Stimulated activated naive B cell treated with anti-CD40 and anti-IgM and Interleukin-4, amounts not matched to agents 10 μg/mL and 1 μg/mL and 100 μg/mL, for 72 hours (primary cell): ENCODE data around the gene WDR35.
"Not testable (repeated sequence)": the region's sequence is repeated elsewhere in the genome, so short reads cannot be mapped to it uniquely, and the experiment has no call there.

Experiments
- ATAC-seq, 2 donors: fragments of 150-1000 bp; cut with Tn5 transposase; replicated peaks; 2 replicates each; pipeline ENCODE4 v1.10.0; 2021; ENCODE audit warnings: moderate library complexity in 1 of 2
- DNase-seq: peaks from one replicate; pipeline ENCODE4 v3.0.0; 2021
- H3K27ac Mint-ChIP-seq: one replicate; pipeline ENCODE4 v1.8.0; 2022; ENCODE audit warnings: mild to moderate bottlenecking, mixed read lengths
- H3K27me3 Mint-ChIP-seq, 2 donors: one replicate each; pipeline ENCODE4 v1.8.0; 2022; ENCODE audit warnings: mixed read lengths in 2 of 2
- H3K36me3 Mint-ChIP-seq, 2 donors: one replicate each; pipeline ENCODE4 v1.8.0; 2022; ENCODE audit warnings: mixed read lengths in 2 of 2, mild to moderate bottlenecking in 1 of 2
- H3K4me1 Mint-ChIP-seq, 2 donors: one replicate each; pipeline ENCODE4 v1.8.0; 2022; ENCODE audit warnings: mixed read lengths in 2 of 2, mild to moderate bottlenecking in 1 of 2
- H3K4me3 Mint-ChIP-seq, 2 donors: one replicate each; pipeline ENCODE4 v1.8.0; 2022; ENCODE audit warnings: mild to moderate bottlenecking in 2 of 2, mixed read lengths in 2 of 2, moderate library complexity in 1 of 2
- H3K9me3 Mint-ChIP-seq, 2 donors: one replicate each; pipeline ENCODE4 v1.8.0; 2022; ENCODE audit warnings: mixed read lengths in 2 of 2, mild to moderate bottlenecking in 1 of 2

WDR35 gene

GRCh38 chr2:19886261-19886660 is 103.6 kb downstream of the WDR35 start:
- H3K36me3 Mint-ChIP-seq: peaks cover 0 to 1% of the 10 kb centered on the region in 2 donors
- peaks cover 0 to under 1% of the 10 kb centered on the region in 2 donors for H3K9me3 Mint-ChIP-seq
- peaks cover 7 to 15% of the 10 kb centered on the region in 2 donors for H3K4me1 Mint-ChIP-seq
- no peak overlapping the region for H3K27ac Mint-ChIP-seq
- no peak overlapping the region for H3K4me3 Mint-ChIP-seq
- ATAC-seq (no peak), DNase-seq (no peak)
- H3K27me3 Mint-ChIP-seq: no peaks in the 10 kb centered on the region

GRCh38 chr2:19885791-19886190 is 104.1 kb downstream of the WDR35 start:
- Mint-ChIP-seq H3K27me3 (no peaks in the 10 kb centered on the region), H3K27ac (no peak overlapping the region), H3K9me3 (peaks cover 0 to 3% of the 10 kb centered on the region in 2 donors), H3K4me3 (no peak overlapping the region), H3K4me1 (peaks cover 7 to 19% of the 10 kb centered on the region in 2 donors), H3K36me3 (peaks cover 0 to 1% of the 10 kb centered on the region in 2 donors)
- DNase-seq (no peak), ATAC-seq (no peak)

GRCh38 chr2:19883971-19884720 is 105.8 kb downstream of the WDR35 start:
- DNase-seq: no peak
- Mint-ChIP-seq H3K4me3 (no peak overlapping the region), H3K4me1 (peaks cover 13 to 36% of the 10 kb centered on the region in 2 donors), H3K9me3 (peaks cover 0 to 6% of the 10 kb centered on the region in 2 donors), H3K27me3 (no peaks in the 10 kb centered on the region), H3K36me3 (peaks cover 2 to 9% of the 10 kb centered on the region in 2 donors), H3K27ac (no peak overlapping the region)
- ATAC-seq: no peak

GRCh38 chr2:19883486-19883885 is 106.4 kb downstream of the WDR35 start:
- Mint-ChIP-seq H3K4me3 (no peak overlapping the region), H3K9me3 (peaks cover 0 to 6% of the 10 kb centered on the region in 2 donors), H3K27me3 (no peaks in the 10 kb centered on the region), H3K4me1 (peaks cover 13 to 37% of the 10 kb centered on the region in 2 donors), H3K27ac (no peak overlapping the region), H3K36me3 (peaks cover 3 to 10% of the 10 kb centered on the region in 2 donors)
- DNase-seq (no peak), ATAC-seq (no peak)

GRCh38 chr2:19882286-19882685 is 107.6 kb downstream of the WDR35 start:
- Mint-ChIP-seq H3K27me3 (no peaks in the 10 kb centered on the region), H3K27ac (no peak overlapping the region), H3K36me3 (peaks cover 3 to 10% of the 10 kb centered on the region in 2 donors), H3K4me3 (no peak overlapping the region), H3K4me1 (peaks cover 12 to 37% of the 10 kb centered on the region in 2 donors), H3K9me3 (peaks cover 0 to 6% of the 10 kb centered on the region in 2 donors)
- DNase-seq (no peak), ATAC-seq (no peak)

- no peak overlapping the region for H3K27ac Mint-ChIP-seq
- ATAC-seq (no peak), DNase-seq (no peak)
- H3K9me3 Mint-ChIP-seq: peaks cover 0 to 6% of the 10 kb centered on the region in 2 donors
- H3K36me3 Mint-ChIP-seq: peaks cover 3 to 11% of the 10 kb centered on the region in 2 donors
- H3K4me1 Mint-ChIP-seq: peaks cover 12 to 37% of the 10 kb centered on the region in 2 donors
- no peak overlapping the region for H3K4me3 Mint-ChIP-seq
- no peaks in the 10 kb centered on the region for H3K27me3 Mint-ChIP-seq
Observed at GRCh38 chr2:19881908-19882265, 108.0 kb downstream of the WDR35 start.

- H3K27ac Mint-ChIP-seq: no peak overlapping the region
- H3K27me3 Mint-ChIP-seq: no peaks in the 10 kb centered on the region
- H3K9me3 Mint-ChIP-seq: peaks cover 0 to 6% of the 10 kb centered on the region in 2 donors
- no peak for ATAC-seq
- H3K4me3 Mint-ChIP-seq: no peak overlapping the region
- H3K4me1 Mint-ChIP-seq: peaks cover 12 to 37% of the 10 kb centered on the region in 2 donors
- peaks cover 3 to 15% of the 10 kb centered on the region in 2 donors for H3K36me3 Mint-ChIP-seq
- no peak for DNase-seq
Observed at GRCh38 chr2:19881221-19881907, 108.5 kb downstream of the WDR35 start.

- H3K9me3 Mint-ChIP-seq, H3K4me3 Mint-ChIP-seq, DNase-seq, ATAC-seq, H3K27me3 Mint-ChIP-seq, H3K27ac Mint-ChIP-seq: not testable (repeated sequence)
- peaks cover 12 to 32% of the 10 kb centered on the region in 2 donors for H3K4me1 Mint-ChIP-seq
- peaks cover 3 to 15% of the 10 kb centered on the region in 2 donors for H3K36me3 Mint-ChIP-seq
Observed at GRCh38 chr2:19880191-19880590, 109.7 kb downstream of the WDR35 start.

- H3K4me3 Mint-ChIP-seq: no peak overlapping the region
- peaks cover 0 to 6% of the 10 kb centered on the region in 2 donors for H3K9me3 Mint-ChIP-seq
- H3K4me1 Mint-ChIP-seq: peaks cover 12 to 32% of the 10 kb centered on the region in 2 donors
- no peak for DNase-seq
- no peaks in the 10 kb centered on the region for H3K27me3 Mint-ChIP-seq
- no peak for ATAC-seq
- H3K36me3 Mint-ChIP-seq: peaks cover 3 to 15% of the 10 kb centered on the region in 2 donors
- no peak overlapping the region for H3K27ac Mint-ChIP-seq
Observed at GRCh38 chr2:19879120-19879519, 110.8 kb downstream of the WDR35 start.

GRCh38 chr2:19878268-19879046 is 111.4 kb downstream of the WDR35 start:
- ATAC-seq: no peak
- DNase-seq: no peak
- H3K9me3 Mint-ChIP-seq: peaks cover 0 to 6% of the 10 kb centered on the region in 2 donors
- H3K4me1 Mint-ChIP-seq: peaks cover 12 to 32% of the 10 kb centered on the region in 2 donors
- H3K4me3 Mint-ChIP-seq: no peak overlapping the region
- peaks cover 3 to 15% of the 10 kb centered on the region in 2 donors for H3K36me3 Mint-ChIP-seq
- no peak overlapping the region for H3K27ac Mint-ChIP-seq
- no peaks in the 10 kb centered on the region for H3K27me3 Mint-ChIP-seq

GRCh38 chr2:19876751-19877150 is 113.2 kb downstream of the WDR35 start:
- peaks cover 3 to 18% of the 10 kb centered on the region in 2 donors for H3K36me3 Mint-ChIP-seq
- H3K9me3 Mint-ChIP-seq: peaks cover 0 to 6% of the 10 kb centered on the region in 2 donors
- H3K27me3 Mint-ChIP-seq: no peaks in the 10 kb centered on the region
- H3K27ac Mint-ChIP-seq: no peak overlapping the region
- H3K4me3 Mint-ChIP-seq: no peak overlapping the region
- H3K4me1 Mint-ChIP-seq: peaks cover 9 to 27% of the 10 kb centered on the region in 2 donors
- ATAC-seq (no peak), DNase-seq (no peak)

- Mint-ChIP-seq H3K36me3 (peaks cover 3 to 17% of the 10 kb centered on the region in 2 donors), H3K9me3 (peaks cover 0 to 3% of the 10 kb centered on the region in 2 donors), H3K27ac (no peak overlapping the region), H3K4me3 (no peak overlapping the region), H3K4me1 (peaks cover 5 to 13% of the 10 kb centered on the region in 2 donors), H3K27me3 (no peaks in the 10 kb centered on the region)
- ATAC-seq (no peak), DNase-seq (no peak)
Observed at GRCh38 chr2:19875280-19875679, 114.6 kb downstream of the WDR35 start.

- H3K9me3 Mint-ChIP-seq: no peaks in the 10 kb centered on the region
- H3K27me3 Mint-ChIP-seq: no peaks in the 10 kb centered on the region
Observed at GRCh38 chr2:19874726-19875125, 115.2 kb downstream of the WDR35 start.

GRCh38 chr2:19873014-19873413 is 116.9 kb downstream of the WDR35 start:
- no peak for DNase-seq
- Mint-ChIP-seq H3K27ac (no peak overlapping the region), H3K4me1 (peaks cover 17 to 20% of the 10 kb centered on the region in 2 donors), H3K27me3 (no peaks in the 10 kb centered on the region), H3K9me3 (no peaks in the 10 kb centered on the region), H3K4me3 (no peak overlapping the region), H3K36me3 (peaks cover 0 to 8% of the 10 kb centered on the region in 2 donors)
- no peak for ATAC-seq

More at GRCh38 chr2:19874726-19875125, 115.2 kb downstream of the WDR35 start:
- DNase-seq (no peak), ATAC-seq (no peak)
- H3K4me3 Mint-ChIP-seq: no peak overlapping the region
- peaks cover 3 to 14% of the 10 kb centered on the region in 2 donors for H3K36me3 Mint-ChIP-seq
- peaks cover 6 to 10% of the 10 kb centered on the region in 2 donors for H3K4me1 Mint-ChIP-seq
- H3K27ac Mint-ChIP-seq: no peak overlapping the region
